ENCODE results near the gene SLC6A6.

The SLC6A6 gene

DNA sequence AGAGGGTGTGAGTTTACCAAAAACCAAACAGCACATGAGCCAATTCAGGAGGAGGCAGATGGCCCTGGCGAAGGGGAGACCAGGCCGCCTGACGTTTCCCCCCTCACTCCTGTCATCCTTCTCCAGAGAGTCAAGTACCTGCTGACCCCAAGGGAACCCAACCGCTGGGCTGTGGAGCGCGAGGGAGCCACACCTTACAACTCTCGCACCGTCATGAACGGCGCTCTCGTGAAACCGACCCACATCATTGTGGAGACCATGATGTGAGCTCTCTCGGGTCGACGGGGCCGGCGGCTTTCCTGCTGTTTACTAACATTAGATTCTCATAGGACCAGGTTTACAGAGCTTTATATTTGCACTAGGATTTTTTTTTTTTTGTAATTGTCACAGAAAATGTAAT is 82.3 kb downstream of the SLC6A6 start:
- no peak for DNase-seq (ENCODE audit: low read depth in 3 of 3)

GRCh38 chr3:14485981-14486380 is 83.6 kb downstream of the SLC6A6 start:
- no peak for DNase-seq (ENCODE audit: low read depth in 3 of 3)

DNA sequence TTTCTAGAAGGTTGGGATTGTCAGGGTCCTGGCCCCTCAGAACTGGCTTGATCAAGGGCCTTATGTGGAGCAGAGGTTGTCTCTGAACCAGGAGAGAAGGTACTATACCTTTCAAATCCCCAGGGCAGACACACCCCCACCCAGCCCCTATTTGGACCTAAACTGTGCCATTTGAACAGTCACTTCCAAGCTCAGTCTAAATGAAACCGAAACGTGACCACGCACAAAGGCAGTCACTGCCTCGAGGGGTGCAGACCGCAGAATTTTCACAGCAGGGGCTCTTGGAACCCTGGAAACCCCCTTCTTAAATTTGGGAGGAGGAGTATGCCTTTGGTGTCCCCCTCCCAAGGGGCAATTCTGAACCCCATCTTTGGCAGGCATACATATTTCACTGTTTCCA is 84.1 kb downstream of the SLC6A6 start:
- DNase-seq (ENCODE audit: low read depth in 3 of 3) = no peak

GRCh38 chr3:14487086-14487485 is 84.7 kb downstream of the SLC6A6 start:
- DNase-seq (ENCODE audit: low read depth in 3 of 3) = no peak

DNA sequence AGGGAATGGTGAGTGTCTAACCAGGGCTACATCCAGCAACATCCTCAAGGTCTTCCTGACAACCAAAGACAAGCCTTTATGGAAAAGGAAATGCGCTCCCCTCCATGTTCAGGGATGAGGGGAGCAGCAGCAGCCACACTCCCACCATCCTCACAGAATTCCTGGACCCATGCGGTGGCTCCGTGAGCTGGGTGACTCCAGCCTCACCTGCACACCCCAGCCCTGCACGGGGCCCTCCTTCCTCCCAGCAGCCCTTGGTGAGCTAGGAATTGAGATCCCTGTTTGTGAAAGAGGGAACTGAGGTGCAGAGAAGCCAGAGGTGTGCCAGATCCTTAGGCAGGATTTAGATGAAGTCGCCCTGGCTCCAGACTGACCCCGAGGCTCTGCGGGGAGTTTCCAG is 85.4 kb downstream of the SLC6A6 start:
- no peak for DNase-seq (ENCODE audit: low read depth in 3 of 3)

DNA sequence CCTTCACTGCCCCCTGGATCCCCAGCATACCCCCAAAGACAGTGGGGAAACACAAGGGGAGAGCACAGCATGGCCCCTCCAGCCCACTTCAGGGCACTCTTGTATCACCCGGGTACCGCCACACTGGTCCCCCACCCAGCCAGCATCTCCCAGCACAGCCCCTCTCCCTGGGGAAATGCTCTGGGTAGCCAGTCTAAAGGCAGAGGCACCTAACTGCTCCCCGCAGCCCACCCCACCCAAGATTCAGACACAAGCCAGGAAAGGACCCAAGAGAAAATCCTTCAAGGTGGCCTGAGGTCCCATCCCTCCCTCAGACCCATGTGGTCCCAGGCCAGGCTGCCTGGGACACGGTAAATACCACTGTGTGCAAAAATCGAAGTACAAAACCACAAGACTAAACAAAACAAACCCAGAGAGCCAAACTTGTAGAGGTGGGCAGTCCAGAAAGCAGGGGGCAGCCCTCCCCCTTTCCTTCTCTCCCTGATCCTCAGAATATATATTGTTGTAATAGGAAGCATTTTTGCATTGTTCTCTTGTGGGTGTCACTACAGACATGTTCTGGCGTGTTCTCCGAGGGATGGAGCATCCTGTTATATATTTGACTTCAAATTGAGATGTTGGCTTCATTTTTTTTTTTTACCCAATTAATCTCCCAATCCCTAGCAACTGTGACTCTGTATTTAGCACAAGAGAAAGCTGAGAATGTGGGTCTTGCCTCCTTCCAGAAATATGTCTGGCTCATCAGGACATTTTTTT is 86.1 kb downstream of the SLC6A6 start:
- no peak for DNase-seq (ENCODE audit: low read depth in 3 of 3)

DNA sequence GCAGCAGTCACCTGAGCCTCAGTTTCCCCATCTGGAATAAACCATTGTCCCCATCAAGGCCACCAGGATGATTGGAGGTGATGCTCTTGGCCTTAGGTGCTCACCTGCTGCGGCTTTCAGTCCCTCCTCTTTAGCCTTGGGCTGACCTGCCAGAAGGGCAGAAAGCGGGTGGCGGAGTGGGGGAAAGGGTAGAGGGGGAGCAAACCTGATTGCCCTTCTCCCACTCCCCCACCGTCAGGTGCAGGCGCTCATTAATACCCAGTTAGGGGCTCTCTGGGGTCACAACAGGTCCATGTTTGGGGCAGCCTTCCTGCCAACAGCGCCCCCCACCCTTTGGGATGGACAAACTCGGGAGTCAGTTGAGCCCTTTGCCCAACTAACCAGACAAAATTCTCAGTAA is 87.2 kb downstream of the SLC6A6 start:
- no peak for DNase-seq (ENCODE audit: low read depth in 3 of 3)

DNA sequence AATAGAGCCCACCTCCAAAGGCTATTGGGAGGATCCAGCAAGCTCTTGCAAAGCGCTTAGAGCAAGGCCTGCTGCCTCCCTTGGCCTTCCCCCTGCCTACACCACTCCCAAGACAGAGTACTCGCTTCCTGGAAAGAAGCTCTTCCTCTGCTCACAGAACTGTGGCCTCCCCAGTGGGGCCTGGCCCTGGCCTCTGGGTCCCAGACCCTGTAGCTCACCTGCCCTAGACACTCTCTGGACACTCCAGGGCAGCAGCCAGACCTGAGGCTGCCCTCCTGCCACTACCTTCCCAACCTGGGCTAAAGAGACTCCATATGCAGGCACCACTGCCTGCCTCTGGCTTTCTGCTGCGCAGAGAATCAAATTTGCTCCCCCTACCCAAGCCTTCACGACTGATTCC is 87.8 kb downstream of the SLC6A6 start:
- DNase-seq (ENCODE audit: low read depth in 3 of 3) = no peak

- no peak for DNase-seq (ENCODE audit: low read depth in 3 of 3)
These were observed 88.4 kb downstream of the SLC6A6 start for GRCh38 chr3:14490831-14491230.

DNA sequence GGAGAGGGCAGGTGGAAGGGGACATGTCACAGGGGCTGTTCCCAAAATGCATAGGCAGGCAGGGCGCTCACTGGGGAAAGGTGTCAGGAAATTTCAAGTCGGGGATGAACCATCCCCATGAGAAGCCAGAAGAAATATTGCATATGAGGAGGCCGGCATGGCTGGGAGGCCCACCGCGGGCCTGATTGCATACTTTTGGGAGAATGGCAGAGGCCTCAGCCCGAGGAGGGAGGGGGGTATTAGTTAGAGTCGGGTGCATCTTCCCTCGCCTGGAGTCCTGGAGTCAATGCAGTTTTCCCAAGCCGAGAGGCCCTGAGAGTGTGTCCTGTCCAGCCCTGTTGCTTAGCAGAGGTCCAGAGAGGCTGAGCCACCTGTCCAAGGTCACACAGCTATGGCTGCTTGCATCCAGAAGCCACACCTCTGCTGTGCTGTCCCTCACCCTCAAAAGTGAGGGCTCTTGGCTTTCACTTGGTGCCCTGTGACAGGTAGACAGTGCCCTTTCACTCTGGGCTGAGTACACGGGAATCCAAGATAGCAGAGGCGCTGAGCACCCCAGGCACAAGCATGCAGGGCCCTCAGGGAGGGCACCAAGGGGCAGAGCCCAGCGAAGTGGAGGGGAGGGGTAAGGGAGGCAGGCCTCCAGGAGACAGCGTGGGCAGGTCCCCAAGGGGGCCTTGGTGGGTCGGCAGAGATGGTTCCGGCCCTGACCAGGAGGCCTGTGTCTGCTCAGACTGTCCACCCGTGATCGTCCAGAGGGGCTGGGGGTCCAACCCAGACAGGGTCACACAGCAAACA is 89.2 kb downstream of the SLC6A6 start:
- no peak for DNase-seq (ENCODE audit: low read depth in 3 of 3)

DNA sequence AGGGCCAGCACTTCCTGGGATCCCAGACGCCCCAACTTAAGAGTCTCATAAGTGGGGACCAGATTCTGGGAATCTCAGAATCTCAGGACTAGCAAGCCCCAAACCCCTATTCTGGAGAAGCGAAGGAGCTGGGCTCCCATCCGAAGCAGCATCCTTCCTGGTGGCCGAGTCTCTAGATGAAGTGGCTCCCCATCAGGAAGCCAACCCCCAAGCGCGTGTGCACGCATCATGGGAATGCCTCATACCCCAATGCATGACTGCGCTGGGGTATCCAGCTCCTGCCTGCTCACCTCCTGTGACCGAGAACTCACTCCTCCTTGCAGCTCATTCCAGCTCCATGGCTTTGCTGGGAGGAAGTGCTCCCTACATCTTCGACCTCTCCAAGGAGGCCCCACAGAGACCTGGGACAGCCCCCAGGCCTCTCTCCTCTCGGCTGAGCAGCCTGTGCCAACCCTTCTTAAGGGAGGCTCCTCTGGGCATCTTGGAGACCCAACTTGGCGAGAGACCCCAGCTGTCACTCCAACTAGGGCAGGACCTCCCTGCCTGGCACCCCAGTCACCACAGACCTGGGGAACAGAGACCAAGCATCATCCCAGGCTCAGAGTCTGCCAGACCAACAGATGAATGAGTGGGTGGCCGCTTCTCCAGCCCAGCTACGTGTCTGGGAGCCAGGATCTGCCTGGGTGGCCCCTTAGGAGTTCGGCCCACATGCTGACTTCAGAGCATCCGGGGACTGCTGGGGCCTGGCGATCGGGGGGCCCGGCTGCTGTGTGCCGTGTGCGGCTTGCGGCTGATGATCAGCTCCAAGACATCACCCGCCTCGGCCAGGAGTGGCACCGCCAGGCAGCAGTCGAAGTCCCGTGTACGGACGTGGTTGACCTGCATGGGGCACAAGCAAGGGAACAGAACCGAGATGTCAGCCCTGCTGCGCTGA is 90.8 kb downstream of the SLC6A6 start:
- DNase-seq (ENCODE audit: low read depth in 3 of 3) = no peak

GRCh38 chr3:14494279-14494972 is 92.0 kb downstream of the SLC6A6 start:
- no peak for DNase-seq (ENCODE audit: low read depth in 3 of 3)

GRCh38 chr3:14494973-14495300 is 92.5 kb downstream of the SLC6A6 start:
- DNase-seq (ENCODE audit: low read depth in 3 of 3) = no peak

DNA sequence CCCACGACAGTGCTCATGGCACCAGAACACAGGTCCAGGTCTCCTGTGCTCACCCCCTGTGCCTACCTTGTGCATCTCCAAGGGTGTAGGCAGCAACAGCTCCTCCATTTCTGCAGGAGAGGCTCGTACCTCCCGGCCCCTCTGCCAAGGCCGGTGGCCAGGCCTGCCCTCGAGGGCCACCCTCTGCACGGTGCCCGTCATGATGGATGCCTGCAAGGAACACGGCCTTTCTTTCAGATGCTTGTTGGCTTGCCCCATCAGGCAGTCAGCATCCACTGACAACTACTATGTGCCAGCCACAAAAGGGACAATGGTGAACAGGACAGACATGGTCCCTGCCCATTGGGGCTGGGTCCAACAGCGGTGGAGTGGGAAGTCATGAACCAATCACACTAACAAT is 93.9 kb downstream of the SLC6A6 start:
- no peak for DNase-seq (ENCODE audit: low read depth in 3 of 3)

GRCh38 chr3:14497321-14497720 is 94.9 kb downstream of the SLC6A6 start:
- DNase-seq (ENCODE audit: low read depth in 3 of 3) = no peak

- no peak for DNase-seq (ENCODE audit: low read depth in 3 of 3)
These were observed 100.1 kb downstream of the SLC6A6 start for GRCh38 chr3:14502472-14502871.

DNA sequence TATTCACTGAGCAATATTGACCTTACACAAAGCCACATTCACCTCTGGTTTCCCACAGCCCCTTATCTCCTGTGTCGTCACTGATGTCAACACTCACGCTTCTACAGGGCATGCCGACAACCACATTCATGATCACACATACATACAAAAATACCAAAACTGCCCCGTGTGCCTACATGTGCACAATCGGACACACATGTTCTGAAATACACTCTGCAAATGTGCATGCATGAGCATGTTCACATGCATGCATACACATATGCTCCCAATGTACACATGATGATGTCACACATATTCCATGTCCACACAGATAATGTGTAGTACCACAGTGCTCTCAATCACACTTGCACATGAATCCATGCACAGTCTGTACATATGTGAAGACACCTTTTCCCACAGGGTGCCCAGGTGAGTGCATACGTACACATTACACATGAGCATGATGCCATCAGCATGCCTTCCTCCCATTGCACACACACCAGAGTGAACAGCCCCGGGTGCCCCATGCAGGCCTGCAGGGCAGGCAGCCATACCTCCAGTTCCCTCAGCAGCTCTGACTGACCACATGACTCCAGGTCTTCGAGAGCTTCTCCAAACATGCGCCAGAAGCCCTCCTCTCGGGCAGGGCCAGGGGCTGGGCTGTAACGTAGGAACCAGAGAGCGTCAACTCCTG is 100.8 kb downstream of the SLC6A6 start:
- no peak for DNase-seq (ENCODE audit: low read depth in 3 of 3)

DNA sequence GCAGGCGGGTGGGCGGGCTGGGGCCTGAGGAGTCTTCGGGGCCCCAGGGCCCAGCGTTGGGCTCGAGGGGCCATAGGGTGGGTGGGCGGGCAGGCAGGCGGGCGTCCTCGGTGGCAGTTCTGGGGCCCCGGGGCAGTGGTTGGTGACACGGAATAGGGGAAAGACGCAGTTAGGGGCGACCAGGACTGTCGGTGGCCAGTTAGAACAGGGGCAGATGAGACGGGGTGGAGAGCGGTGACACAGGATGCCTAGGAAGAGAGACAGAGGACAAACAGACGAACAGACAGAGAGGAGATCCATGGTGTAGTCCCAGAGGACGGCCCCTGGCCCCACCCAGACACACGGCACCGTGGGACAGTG is 101.3 kb downstream of the SLC6A6 start:
- no peak for DNase-seq (ENCODE audit: low read depth in 3 of 3)

- no peak for DNase-seq (ENCODE audit: low read depth in 3 of 3)
These were observed 102.8 kb downstream of the SLC6A6 start for GRCh38 chr3:14505001-14505802.

GRCh38 chr3:14505803-14506500 is 103.5 kb downstream of the SLC6A6 start:
- DNase-seq (ENCODE audit: low read depth in 3 of 3) = no peak

Measured in stimulated activated CD4-positive, alpha-beta T cell treated with anti-CD3 and anti-CD28 coated beads, TNF-alpha, amount 100 ng/mL, for 4 hours (primary cell).